Lower leg skin (tissue), 3 donors: ENCODE results near the gene CAPN5.

Source experiments
- POLR2A ChIP-seq, 2 donors: fragments of 450-650 bp; IDR thresholded peaks; one replicate each; pipeline ENCODE4 v1.6.1; 2016 to 2017; ENCODE audit warnings: antibody characterized with exemption in 2 of 2, mild to moderate bottlenecking in 1 of 2, moderate library complexity in 1 of 2
- TF ChIP-seq, protein P1 (sequence below), 3 donors: fragments of 450-650 bp; IDR thresholded peaks; one replicate each; pipeline ENCODE4 v1.5.1; 2016; ENCODE audit warnings: antibody characterized with exemption in 3 of 3, mild to moderate bottlenecking in 3 of 3, moderate library complexity in 2 of 3

DNA sequence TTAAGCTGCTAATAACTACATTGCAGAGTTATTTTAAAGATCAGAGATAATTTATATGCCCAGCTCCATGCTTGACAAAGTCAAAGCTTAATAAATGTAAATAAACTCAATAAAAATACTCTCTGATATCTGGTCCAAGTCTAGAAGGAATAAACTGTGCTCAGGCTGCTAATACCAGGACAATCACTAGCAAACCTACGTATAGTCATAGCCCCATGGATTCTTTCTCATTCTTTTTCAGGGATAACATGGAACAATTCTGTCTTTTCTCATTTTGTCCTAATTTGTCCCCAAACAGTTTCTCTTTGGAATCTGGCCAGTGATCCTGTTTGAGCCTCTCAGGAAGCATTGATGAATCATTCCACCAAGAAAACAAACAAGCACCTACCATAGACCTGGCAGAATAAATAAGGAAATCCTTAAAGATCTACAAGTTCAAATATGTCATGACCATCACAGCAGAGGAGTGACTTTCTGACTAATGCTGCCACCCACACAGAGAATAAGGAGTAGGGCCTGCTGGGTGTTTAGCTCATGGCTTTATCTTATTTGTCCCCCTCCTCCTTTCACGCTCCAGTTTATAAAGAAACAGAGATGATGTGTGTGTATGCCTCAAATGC is 46.7 kb upstream of the CAPN5 start:
- TF ChIP-seq, protein P1, sequence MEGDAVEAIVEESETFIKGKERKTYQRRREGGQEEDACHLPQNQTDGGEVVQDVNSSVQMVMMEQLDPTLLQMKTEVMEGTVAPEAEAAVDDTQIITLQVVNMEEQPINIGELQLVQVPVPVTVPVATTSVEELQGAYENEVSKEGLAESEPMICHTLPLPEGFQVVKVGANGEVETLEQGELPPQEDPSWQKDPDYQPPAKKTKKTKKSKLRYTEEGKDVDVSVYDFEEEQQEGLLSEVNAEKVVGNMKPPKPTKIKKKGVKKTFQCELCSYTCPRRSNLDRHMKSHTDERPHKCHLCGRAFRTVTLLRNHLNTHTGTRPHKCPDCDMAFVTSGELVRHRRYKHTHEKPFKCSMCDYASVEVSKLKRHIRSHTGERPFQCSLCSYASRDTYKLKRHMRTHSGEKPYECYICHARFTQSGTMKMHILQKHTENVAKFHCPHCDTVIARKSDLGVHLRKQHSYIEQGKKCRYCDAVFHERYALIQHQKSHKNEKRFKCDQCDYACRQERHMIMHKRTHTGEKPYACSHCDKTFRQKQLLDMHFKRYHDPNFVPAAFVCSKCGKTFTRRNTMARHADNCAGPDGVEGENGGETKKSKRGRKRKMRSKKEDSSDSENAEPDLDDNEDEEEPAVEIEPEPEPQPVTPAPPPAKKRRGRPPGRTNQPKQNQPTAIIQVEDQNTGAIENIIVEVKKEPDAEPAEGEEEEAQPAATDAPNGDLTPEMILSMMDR (IDR thresholded peaks at IDR 0.05) = no peak
- no peak for TF ChIP-seq POLR2A (IDR thresholded peaks at IDR 0.05)
